Loucy (cell line): Measurements from ENCODE around the gene TENM3.

Experiments used
- EZH2phosphoT487 ChIP-seq: fragments of 200-600 bp; IDR thresholded peaks from 2 replicates; pipeline ENCODE4 v1.6.1; 2018; ENCODE audit warnings: antibody characterized with exemption, mild to moderate bottlenecking, moderate library complexity, borderline replicate concordance
- TF ChIP-seq, protein P1 (sequence below): fragments of 200-600 bp; sonication (generic); conservative IDR thresholded peaks from 2 replicates; pipeline ENCODE4 v1.5.1; 2014; ENCODE audit warnings: mild to moderate bottlenecking, antibody characterized with exemption, low read length

DNA sequence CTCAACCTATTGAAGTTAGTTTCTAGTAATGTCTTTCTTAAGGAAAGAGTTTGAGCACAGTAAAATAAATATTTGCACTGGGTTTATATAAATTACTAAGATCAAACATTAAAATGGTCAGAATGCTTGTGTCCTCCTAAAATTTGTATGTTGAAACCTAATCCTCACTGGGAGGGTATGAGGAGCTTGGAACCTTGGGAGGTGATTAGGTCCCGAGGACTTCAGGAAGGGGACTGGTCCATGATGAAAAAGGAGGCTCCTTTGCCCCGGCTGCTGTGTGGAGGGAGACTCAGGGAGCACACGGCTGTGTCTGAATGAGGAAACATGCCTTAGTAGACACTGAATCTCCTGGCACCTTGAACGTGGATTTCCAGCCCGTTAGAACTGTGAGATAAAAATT is 221.9 kb downstream of the TENM3 start:
- TF ChIP-seq, protein P1, sequence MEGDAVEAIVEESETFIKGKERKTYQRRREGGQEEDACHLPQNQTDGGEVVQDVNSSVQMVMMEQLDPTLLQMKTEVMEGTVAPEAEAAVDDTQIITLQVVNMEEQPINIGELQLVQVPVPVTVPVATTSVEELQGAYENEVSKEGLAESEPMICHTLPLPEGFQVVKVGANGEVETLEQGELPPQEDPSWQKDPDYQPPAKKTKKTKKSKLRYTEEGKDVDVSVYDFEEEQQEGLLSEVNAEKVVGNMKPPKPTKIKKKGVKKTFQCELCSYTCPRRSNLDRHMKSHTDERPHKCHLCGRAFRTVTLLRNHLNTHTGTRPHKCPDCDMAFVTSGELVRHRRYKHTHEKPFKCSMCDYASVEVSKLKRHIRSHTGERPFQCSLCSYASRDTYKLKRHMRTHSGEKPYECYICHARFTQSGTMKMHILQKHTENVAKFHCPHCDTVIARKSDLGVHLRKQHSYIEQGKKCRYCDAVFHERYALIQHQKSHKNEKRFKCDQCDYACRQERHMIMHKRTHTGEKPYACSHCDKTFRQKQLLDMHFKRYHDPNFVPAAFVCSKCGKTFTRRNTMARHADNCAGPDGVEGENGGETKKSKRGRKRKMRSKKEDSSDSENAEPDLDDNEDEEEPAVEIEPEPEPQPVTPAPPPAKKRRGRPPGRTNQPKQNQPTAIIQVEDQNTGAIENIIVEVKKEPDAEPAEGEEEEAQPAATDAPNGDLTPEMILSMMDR: no peak
- TF ChIP-seq EZH2phosphoT487: no peak
